PC-3 (cell line): ENCODE measurements around the gene TIMP4. TPM values are rescaled to one million over a fixed set of nuclear protein-coding genes. Genes with fewer than 3 reads are reported as not detected.

Source experiments
- ATAC-seq: fragments of 200-7000 bp; cut with Tn5 transposase; 2 replicates; pipeline ENCODE4 v1.9.1; 2020; ENCODE audit warnings: mild to moderate bottlenecking, moderate library complexity
- BruUV-seq: library from RNA; stranded (reverse); fragments of 400-500 nt; replicated peaks from 2 replicates; lab custom pipeline; 2021; lab: Mats Ljungman, UMichigan
- CTCF ChIA-PET: fragments of 300-600 bp; sonication (Branson Sonifier 250); formaldehyde crosslinking; loops from one replicate; lab custom pipeline; 2022; ENCODE audit warnings: antibody characterized with exemption; lab: Charles Lee
- POLR2A ChIA-PET: fragments of 300-600 bp; sonication (Branson Sonifier 250); formaldehyde crosslinking; loops from one replicate; lab custom pipeline; 2022; ENCODE audit warnings: antibody characterized with exemption; ENCODE audit not compliant: unreplicated experiment; lab: Charles Lee
- DNase-seq: peaks from one replicate; pipeline ENCODE4 v3.0.0-alpha.2; 2015
- H2AFZ ChIP-seq: fragments of 300-600 bp; sonication (generic); 2 replicates; pipeline ENCODE4 v1.6.0; 2016; ENCODE audit warnings: antibody characterized with exemption, low read length
- H3F3A ChIP-seq: fragments of 300-600 bp; sonication (generic); one replicate; pipeline ENCODE4 v1.6.0; 2017; ENCODE audit warnings: antibody characterized with exemption, low read length, control low read depth, mild to moderate bottlenecking; ENCODE audit not compliant: unreplicated experiment
- H3K27ac ChIP-seq: fragments of 300-600 bp; sonication (generic); 2 replicates; pipeline ENCODE4 v1.5.1; 2016; ENCODE audit warnings: mild to moderate bottlenecking, low read length
- H3K27me3 ChIP-seq: fragments of 300-600 bp; sonication (generic); 2 replicates; pipeline ENCODE4 v1.6.1; 2016; ENCODE audit warnings: low read length, mixed read lengths
- H3K36me3 ChIP-seq: fragments of 300-600 bp; sonication (generic); 2 replicates; pipeline ENCODE4 v1.6.1; 2016; ENCODE audit warnings: low read depth, mixed run types, low read length, mixed read lengths
- H3K4me1 ChIP-seq: fragments of 300-600 bp; sonication (generic); 2 replicates; pipeline ENCODE4 v1.5.1; 2016; ENCODE audit warnings: low read length; ENCODE audit not compliant: insufficient read depth
- H3K4me2 ChIP-seq: fragments of 300-600 bp; sonication (generic); 2 replicates; pipeline ENCODE4 v1.6.0; 2016; ENCODE audit warnings: low read length
- H3K4me3 ChIP-seq: fragments of 300-600 bp; sonication (generic); 2 replicates; pipeline ENCODE4 v1.5.1; 2016; ENCODE audit warnings: mild to moderate bottlenecking, low read length, mixed read lengths
- H3K79me2 ChIP-seq: fragments of 300-600 bp; sonication (generic); 2 replicates; pipeline ENCODE4 v1.6.1; 2017; ENCODE audit warnings: low read length, mixed read lengths
- H3K9ac ChIP-seq: fragments of 300-600 bp; sonication (generic); 2 replicates; pipeline ENCODE4 v1.6.0; 2016; ENCODE audit warnings: mild to moderate bottlenecking, low read length
- H3K9me2 ChIP-seq: fragments of 300-600 bp; sonication (generic); replicated peaks from 2 replicates; pipeline ENCODE4 v1.6.1; 2016; ENCODE audit warnings: mixed run types, low read length, mixed read lengths
- H3K9me3 ChIP-seq: fragments of 300-600 bp; sonication (generic); 2 replicates; pipeline ENCODE4 v1.6.1; 2016; ENCODE audit warnings: low read length, mixed read lengths
- H4K20me1 ChIP-seq: fragments of 300-600 bp; sonication (generic); 2 replicates; pipeline ENCODE4 v1.6.1; 2016; ENCODE audit warnings: low read length, mixed read lengths
- CTCF ChIP-seq: fragments of 300-600 bp; sonication (generic); conservative IDR thresholded peaks from 2 replicates; pipeline ENCODE4 v1.5.1; 2017; ENCODE audit warnings: antibody characterized with exemption, low read depth, mild to moderate bottlenecking, low read length
- EZH2 ChIP-seq: fragments of 300-600 bp; sonication (generic); IDR thresholded peaks from one replicate; pipeline ENCODE4 v1.6.1; 2017; ENCODE audit warnings: antibody characterized with exemption, mild to moderate bottlenecking, low read length; ENCODE audit not compliant: unreplicated experiment
- EZH2phosphoT487 ChIP-seq: fragments of 300-600 bp; sonication (generic); IDR thresholded peaks from 2 replicates; pipeline ENCODE4 v1.6.1; 2018; ENCODE audit warnings: mild to moderate bottlenecking, antibody characterized with exemption, low read length, borderline replicate concordance
- intact Hi-C: fragments of 100-400 bp; cut with micrococcal nuclease; formaldehyde crosslinking; loops from 2 replicates; pipeline ENCODE4 v1.9.0; 2023
- total RNA-seq: library from RNA; depleted of rRNA; stranded (reverse); fragments of >200 nt; gene quantifications from 2 replicates; pipeline ENCODE4 v1.2.3, GENCODE V29; 2014

The TIMP4 gene
- total RNA-seq, 1 experiment from 2014 or later = 7.3 TPM

GRCh38 chr3:12131351-12132090 is 27.2 kb downstream of the TIMP4 start:
- no peaks in the 10 kb centered on the region for H3F3A ChIP-seq
- H3K9me3 ChIP-seq = no peaks in the 10 kb centered on the region
- no peaks in the 10 kb centered on the region for H3K79me2 ChIP-seq
- no peak overlapping the region for H3K9ac ChIP-seq
- CTCF ChIA-PET = no interaction called here
- no peaks in the 10 kb centered on the region for H4K20me1 ChIP-seq
- no peak overlapping the region for H3K27ac ChIP-seq
- H3K4me2 ChIP-seq = no peak overlapping the region
- no peaks in the 10 kb centered on the region for H3K36me3 ChIP-seq
- peaks cover 6% of the 10 kb centered on the region; the same call in 1 of the 2 replicates for H3K4me1 ChIP-seq
- H3K27me3 ChIP-seq = no peaks in the 10 kb centered on the region
- intact Hi-C loops = loop anchor here (10.0 kb wide), 1 partner anchor 243 kb away; no protein-coding TSS in a partner anchor
- ATAC-seq (no peak), DNase-seq (no peak)
- POLR2A ChIA-PET = no interaction called here
- H3K4me3 ChIP-seq = no peak overlapping the region
- no peaks in the 10 kb centered on the region for H3K9me2 ChIP-seq
- BruUV-seq = no TSS peak
- no peak overlapping the region for H2AFZ ChIP-seq
- TF ChIP-seq CTCF (no peak), EZH2 (no peak), EZH2phosphoT487 (no peak)

GRCh38 chr3:12127391-12127790 is 31.3 kb downstream of the TIMP4 start:
- Histone ChIP-seq H3K9me2 (no peaks in the 10 kb centered on the region), H3K4me2 (no peak overlapping the region), H3K79me2 (no peaks in the 10 kb centered on the region), H3K27me3 (no peaks in the 10 kb centered on the region), H2AFZ (no peak overlapping the region), H3K9ac (no peak overlapping the region), H3K4me1 (no peaks in the 10 kb centered on the region), H3F3A (no peaks in the 10 kb centered on the region), H3K36me3 (no peaks in the 10 kb centered on the region), H3K9me3 (no peaks in the 10 kb centered on the region), H4K20me1 (no peaks in the 10 kb centered on the region), H3K4me3 (no peak overlapping the region), H3K27ac (no peak overlapping the region)
- DNase-seq = no peak
- no TSS peak for BruUV-seq
- POLR2A ChIA-PET = no interaction called here
- ATAC-seq = no peak
- intact Hi-C loops = no loop called here
- no peak for TF ChIP-seq EZH2phosphoT487
- no peak for TF ChIP-seq CTCF
- TF ChIP-seq EZH2 = no peak
- CTCF ChIA-PET = no interaction called here

- intact Hi-C loops = no loop called here
- no peak overlapping the region for H2AFZ ChIP-seq
- TF ChIP-seq EZH2 (no peak), EZH2phosphoT487 (no peak), CTCF (no peak)
- no peaks in the 10 kb centered on the region for H3K9me3 ChIP-seq
- no peaks in the 10 kb centered on the region for H3K9me2 ChIP-seq
- no peak overlapping the region for H3K4me2 ChIP-seq
- DNase-seq (no peak), ATAC-seq (no peak)
- ChIA-PET POLR2A (no interaction called here), CTCF (no interaction called here)
- no peak overlapping the region for H3K4me3 ChIP-seq
- no peaks in the 10 kb centered on the region for H3K4me1 ChIP-seq
- H3K79me2 ChIP-seq = no peaks in the 10 kb centered on the region
- H3K9ac ChIP-seq = no peak overlapping the region
- H3F3A ChIP-seq = no peaks in the 10 kb centered on the region
- no peaks in the 10 kb centered on the region for H3K36me3 ChIP-seq
- BruUV-seq = no TSS peak
- H3K27ac ChIP-seq = no peak overlapping the region
- no peaks in the 10 kb centered on the region for H3K27me3 ChIP-seq
- no peaks in the 10 kb centered on the region for H4K20me1 ChIP-seq
Measured at GRCh38 chr3:12125772-12126171, 32.9 kb downstream of the TIMP4 start.
